CD4-positive, alpha-beta memory T cell (primary cell): Measurements from ENCODE around the gene PCBP3. TPM values are rescaled to one million over a fixed set of nuclear protein-coding genes. Genes with fewer than 3 reads are reported as not detected.
A peak's percentile ranks its signal among the peaks of the same experiment; 100 is the strongest.

Experiments
- CTCF ChIA-PET: fragments of 350-600 bp; sonication (Branson Sonifier 250); formaldehyde crosslinking; loops from one replicate; lab custom pipeline; 2021; ENCODE audit warnings: inconsistent platforms; ENCODE audit not compliant: partially characterized antibody; lab: Charles Lee
- POLR2A ChIA-PET: fragments of 350-600 bp; sonication (Branson Sonifier 250); formaldehyde crosslinking; loops from one replicate; lab custom pipeline; 2021; ENCODE audit not compliant: partially characterized antibody; lab: Charles Lee
- DNase-seq, 5 donors: peaks; one replicate each; pipeline versions ENCODE4 v3.0.0 to v3.0.0-alpha.2; 2020 to 2022; ENCODE audit warnings: mixed read lengths in 1 of 5
- H3K27ac ChIP-seq: one replicate; pipeline ENCODE4 v1.7.0; 2013; ENCODE audit warnings: low read depth, low read length
- H3K27me3 ChIP-seq: 2 replicates; pipeline ENCODE4 v1.7.0; 2013; ENCODE audit warnings: mild to moderate bottlenecking, low read length, moderate library complexity; ENCODE audit not compliant: insufficient read depth
- H3K36me3 ChIP-seq: 2 replicates; pipeline ENCODE4 v1.7.0; 2013; ENCODE audit warnings: mild to moderate bottlenecking, low read length, moderate library complexity; ENCODE audit not compliant: insufficient read depth
- H3K4me1 ChIP-seq: 2 replicates; pipeline ENCODE4 v1.7.0; 2013; ENCODE audit warnings: mild to moderate bottlenecking, low read length, moderate library complexity; ENCODE audit not compliant: insufficient read depth
- H3K4me3 ChIP-seq, 2 donors: one replicate each; pipeline ENCODE4 v1.7.0; 2013; ENCODE audit warnings: low read length in 2 of 2, mild to moderate bottlenecking in 1 of 2
- H3K9me3 ChIP-seq, 2 donors: one replicate each; pipeline ENCODE4 v1.7.0; 2013; ENCODE audit warnings: low read length in 2 of 2, control low read depth in 1 of 2; ENCODE audit not compliant: control insufficient read depth in 1 of 2
- H3K27ac Mint-ChIP-seq, 7 donors: one replicate each; pipeline ENCODE4 v1.8.0; 2020 to 2021; ENCODE audit warnings: mixed read lengths in 7 of 7, mild to moderate bottlenecking in 6 of 7, inconsistent platforms in 3 of 7, moderate library complexity in 3 of 7
- H3K27me3 Mint-ChIP-seq, 2 donors: one replicate each; pipeline ENCODE4 v1.8.0; 2020 to 2021; ENCODE audit warnings: mixed read lengths in 2 of 2
- H3K36me3 Mint-ChIP-seq, 2 donors: one replicate each; pipeline ENCODE4 v1.8.0; 2020 to 2021; ENCODE audit warnings: mixed read lengths in 2 of 2, inconsistent platforms in 1 of 2, mild to moderate bottlenecking in 1 of 2
- H3K4me1 Mint-ChIP-seq, 4 donors: one replicate each; pipeline ENCODE4 v1.8.0; 2020 to 2021; ENCODE audit warnings: mixed read lengths in 4 of 4, mild to moderate bottlenecking in 1 of 4
- H3K4me3 Mint-ChIP-seq, 8 donors: one replicate each; pipeline ENCODE4 v1.8.0; 2020 to 2021; ENCODE audit warnings: mixed read lengths in 8 of 8, mild to moderate bottlenecking in 7 of 8, moderate library complexity in 6 of 8, inconsistent platforms in 3 of 8
- H3K9me3 Mint-ChIP-seq, 8 donors: one replicate each; pipeline ENCODE4 v1.8.0; 2020 to 2021; ENCODE audit warnings: mixed read lengths in 8 of 8, mild to moderate bottlenecking in 5 of 8, inconsistent platforms in 3 of 8, moderate library complexity in 1 of 8
- intact Hi-C: fragments of 100-400 bp; cut with micrococcal nuclease; formaldehyde crosslinking; loops from one replicate; pipeline ENCODE4 v1.15.1; 2023
- polyA plus RNA-seq, 2 donors: library from polyadenylated mRNA; unstranded; fragments of 300-500 nt; fragmentation: Illumina TruSeq; gene quantifications; one replicate each; pipeline ENCODE4 v1.2.3, GENCODE V29; 2021
- total RNA-seq, 2 experiments: library from RNA; stranded (reverse); gene quantifications; one replicate each; pipeline ENCODE4 v1.2.3, GENCODE V29; 2021

PCBP3 gene
- total and polyA plus RNA-seq, 4 experiments from 2014 or later, result 0.36 to 1.6 (median 1.0) TPM

- POLR2A ChIA-PET, result no interaction called here
- intact Hi-C loops, result no loop called here
These were observed 193.5 kb downstream of the PCBP3 start for GRCh38 chr21:45836694-45837670.

GRCh38 chr21:45837936-45838335 lies 194.4 kb downstream of the PCBP3 start:
- H3K9me3 Mint-ChIP-seq, result peaks cover 0 to 17% (median 15%) of the 10 kb centered on the region in 8 donors

More at GRCh38 chr21:45836694-45837670, 193.5 kb downstream of the PCBP3 start:
- Mint-ChIP-seq H3K27ac (peak overlapping the region in 1 of 7 donors; percentile 25), H3K4me1 (no peaks in the 10 kb centered on the region), H3K36me3 (no peaks in the 10 kb centered on the region), H3K9me3 (peaks cover 0 to 12% (median 10%) of the 10 kb centered on the region in 8 donors), H3K4me3 (no peak overlapping the region), H3K27me3 (peaks cover 0 to 2% of the 10 kb centered on the region in 2 donors)
- Histone ChIP-seq H3K9me3 (no peaks in the 10 kb centered on the region), H3K36me3 (no peaks in the 10 kb centered on the region), H3K27me3 (no peaks in the 10 kb centered on the region), H3K27ac (no peak overlapping the region), H3K4me1 (no peaks in the 10 kb centered on the region), H3K4me3 (no peak overlapping the region)
- CTCF ChIA-PET, result no interaction called here
- DNase-seq, result no peak

GRCh38 chr21:45838634-45839033 lies 195.1 kb downstream of the PCBP3 start:
- Mint-ChIP-seq H3K9me3 (peaks cover 0 to 17% (median 15%) of the 10 kb centered on the region in 8 donors), H3K27me3 (peaks cover 0 to 2% of the 10 kb centered on the region in 2 donors), H3K27ac (no peak overlapping the region), H3K4me1 (no peaks in the 10 kb centered on the region), H3K36me3 (peaks cover 0 to 4% of the 10 kb centered on the region in 2 donors), H3K4me3 (no peak overlapping the region)
- Histone ChIP-seq H3K27me3 (no peaks in the 10 kb centered on the region), H3K36me3 (no peaks in the 10 kb centered on the region), H3K9me3 (no peaks in the 10 kb centered on the region), H3K4me3 (no peak overlapping the region), H3K4me1 (no peaks in the 10 kb centered on the region), H3K27ac (no peak overlapping the region)
- no peak for DNase-seq
- ChIA-PET POLR2A (no interaction called here), CTCF (no interaction called here)
- intact Hi-C loops, result no loop called here

More at GRCh38 chr21:45837936-45838335, 194.4 kb downstream of the PCBP3 start:
- Mint-ChIP-seq H3K4me3 (no peak overlapping the region), H3K4me1 (no peaks in the 10 kb centered on the region), H3K27ac (peak overlapping the region in 1 of 7 donors; percentile 7), H3K27me3 (peaks cover 0 to 2% of the 10 kb centered on the region in 2 donors), H3K36me3 (peaks cover 0 to 4% of the 10 kb centered on the region in 2 donors)
- no peaks in the 10 kb centered on the region for H3K9me3 ChIP-seq
- CTCF ChIA-PET, result no interaction called here
- H3K4me1 ChIP-seq, result no peaks in the 10 kb centered on the region
- H3K27ac ChIP-seq, result no peak overlapping the region
- POLR2A ChIA-PET, result no interaction called here
- H3K36me3 ChIP-seq, result no peaks in the 10 kb centered on the region
- H3K4me3 ChIP-seq, result no peak overlapping the region
- no peak for DNase-seq
- intact Hi-C loops, result no loop called here
- no peaks in the 10 kb centered on the region for H3K27me3 ChIP-seq

- Mint-ChIP-seq H3K27ac (peak overlapping the region in 1 of 7 donors; percentile 0), H3K4me3 (no peak overlapping the region), H3K9me3 (peaks cover 0 to 17% (median 15%) of the 10 kb centered on the region in 8 donors), H3K27me3 (peaks cover 0 to 2% of the 10 kb centered on the region in 2 donors), H3K36me3 (peaks cover 0 to 4% of the 10 kb centered on the region in 2 donors), H3K4me1 (no peaks in the 10 kb centered on the region)
- Histone ChIP-seq H3K36me3 (no peaks in the 10 kb centered on the region), H3K27me3 (no peaks in the 10 kb centered on the region), H3K9me3 (no peaks in the 10 kb centered on the region), H3K27ac (no peak overlapping the region), H3K4me3 (no peak overlapping the region), H3K4me1 (no peaks in the 10 kb centered on the region)
- POLR2A ChIA-PET, result no interaction called here
- intact Hi-C loops, result no loop called here
- DNase-seq, result no peak
- CTCF ChIA-PET, result no interaction called here
These were observed 195.7 kb downstream of the PCBP3 start for GRCh38 chr21:45839274-45839673.

- H3K27me3 Mint-ChIP-seq, result peaks cover 0 to 2% of the 10 kb centered on the region in 2 donors
- no peak for DNase-seq
- peaks cover 0 to 17% (median 15%) of the 10 kb centered on the region in 8 donors for H3K9me3 Mint-ChIP-seq
- no peaks in the 10 kb centered on the region for H3K4me1 ChIP-seq
- CTCF ChIA-PET, result no interaction called here
- H3K36me3 Mint-ChIP-seq, result peaks cover 0 to 4% of the 10 kb centered on the region in 2 donors
- no peak overlapping the region for H3K4me3 Mint-ChIP-seq
- POLR2A ChIA-PET, result no interaction called here
- no peak overlapping the region for H3K27ac Mint-ChIP-seq
- no peak overlapping the region for H3K4me3 ChIP-seq
- intact Hi-C loops, result no loop called here
- peaks cover 0 to 6% (median 2%) of the 10 kb centered on the region in 4 donors for H3K4me1 Mint-ChIP-seq
- H3K27me3 ChIP-seq, result no peaks in the 10 kb centered on the region
- no peaks in the 10 kb centered on the region for H3K9me3 ChIP-seq
- H3K27ac ChIP-seq, result no peak overlapping the region
- H3K36me3 ChIP-seq, result no peaks in the 10 kb centered on the region
These were observed 197.5 kb downstream of the PCBP3 start for GRCh38 chr21:45841033-45841432.

GRCh38 chr21:45843426-45843825 lies 199.9 kb downstream of the PCBP3 start:
- Histone ChIP-seq H3K36me3 (no peaks in the 10 kb centered on the region), H3K4me3 (no peak overlapping the region), H3K27ac (no peak overlapping the region), H3K9me3 (no peaks in the 10 kb centered on the region), H3K27me3 (no peaks in the 10 kb centered on the region), H3K4me1 (no peaks in the 10 kb centered on the region)
- H3K4me1 Mint-ChIP-seq, result peaks cover 0 to 6% (median 4%) of the 10 kb centered on the region in 4 donors
- no peaks in the 10 kb centered on the region for H3K27me3 Mint-ChIP-seq
- peaks cover 0 to 4% of the 10 kb centered on the region in 2 donors for H3K36me3 Mint-ChIP-seq
- DNase-seq, result no peak
- ChIA-PET CTCF (no interaction called here), POLR2A (no interaction called here)
- intact Hi-C loops, result no loop called here
- no peak overlapping the region for H3K27ac Mint-ChIP-seq
- no peak overlapping the region for H3K4me3 Mint-ChIP-seq
- H3K9me3 Mint-ChIP-seq, result peaks cover 0 to 17% (median 15%) of the 10 kb centered on the region in 8 donors

- Histone ChIP-seq H3K27ac (no peak overlapping the region), H3K36me3 (no peaks in the 10 kb centered on the region), H3K9me3 (no peaks in the 10 kb centered on the region), H3K4me3 (no peak overlapping the region), H3K4me1 (no peaks in the 10 kb centered on the region), H3K27me3 (no peaks in the 10 kb centered on the region)
- peaks cover 0 to 4% of the 10 kb centered on the region in 2 donors for H3K36me3 Mint-ChIP-seq
- peaks cover 0 to 7% (median 5%) of the 10 kb centered on the region in 4 donors for H3K4me1 Mint-ChIP-seq
- H3K4me3 Mint-ChIP-seq, result no peak overlapping the region
- DNase-seq, result no peak
- CTCF ChIA-PET, result no interaction called here
- intact Hi-C loops, result no loop called here
- H3K27ac Mint-ChIP-seq, result no peak overlapping the region
- no peaks in the 10 kb centered on the region for H3K27me3 Mint-ChIP-seq
- H3K9me3 Mint-ChIP-seq, result peaks cover 0 to 17% (median 15%) of the 10 kb centered on the region in 8 donors
- POLR2A ChIA-PET, result no interaction called here
These were observed 200.7 kb downstream of the PCBP3 start for GRCh38 chr21:45844181-45844580.
